Liver (tissue), 3 donors: ENCODE results near the gene SLC45A1.

Experiments
- EGR1 ChIP-seq, 2 donors: IDR thresholded peaks; 2 replicates each; pipeline ENCODE4 v1.6.1; 2016 to 2018; ENCODE audit warnings: antibody characterized with exemption in 2 of 2, low read depth in 2 of 2
- GABPA ChIP-seq, 2 donors: IDR thresholded peaks in 1 of 2; conservative IDR thresholded peaks in 1 of 2; 2 replicates each; pipeline ENCODE4 v1.6.1; 2016; ENCODE audit warnings: antibody characterized with exemption in 2 of 2, mild to moderate bottlenecking in 1 of 2, moderate library complexity in 1 of 2
- JUND ChIP-seq, 2 donors: IDR thresholded peaks; 2 replicates each; pipeline ENCODE4 v1.6.1; 2016; ENCODE audit warnings: antibody characterized with exemption in 2 of 2
- MAX ChIP-seq: IDR thresholded peaks from 2 replicates; pipeline ENCODE4 v1.6.1; 2016; ENCODE audit warnings: antibody characterized with exemption
- RAD21 ChIP-seq, 2 donors: IDR thresholded peaks; 2 replicates each; pipeline ENCODE4 v1.6.1; 2016; ENCODE audit warnings: antibody characterized with exemption in 2 of 2, mild to moderate bottlenecking in 2 of 2
- REST ChIP-seq: IDR thresholded peaks from 2 replicates; pipeline ENCODE4 v1.6.1; 2016; ENCODE audit warnings: antibody characterized with exemption, mild to moderate bottlenecking
- SP1 ChIP-seq: IDR thresholded peaks from 2 replicates; pipeline ENCODE4 v1.6.1; 2018; ENCODE audit warnings: antibody characterized with exemption, mild to moderate bottlenecking
- TAF1 ChIP-seq: conservative IDR thresholded peaks from 2 replicates; pipeline ENCODE4 v1.6.1; 2016; ENCODE audit warnings: antibody characterized with exemption, mild to moderate bottlenecking
- YY1 ChIP-seq: IDR thresholded peaks from 2 replicates; pipeline ENCODE4 v1.6.1; 2016; ENCODE audit warnings: antibody characterized with exemption, mild to moderate bottlenecking
- TF ChIP-seq, protein P1 (sequence below): fragments of 150-350 bp; IDR thresholded peaks from 2 replicates; pipeline ENCODE4 v1.5.1; 2017; ENCODE audit warnings: improper control_type of control experiment, low read depth, low read length; ENCODE audit not compliant: missing input control
- TF ChIP-seq, protein P2 (sequence below): IDR thresholded peaks from 2 replicates; pipeline ENCODE4 v1.6.1; 2016; ENCODE audit warnings: antibody characterized with exemption
- TF ChIP-seq, protein P3 (sequence below): IDR thresholded peaks from 2 replicates; pipeline ENCODE4 v1.6.1; 2016; ENCODE audit warnings: antibody characterized with exemption
- donor health status: healthy.
- donor health status: healthy.

DNA sequence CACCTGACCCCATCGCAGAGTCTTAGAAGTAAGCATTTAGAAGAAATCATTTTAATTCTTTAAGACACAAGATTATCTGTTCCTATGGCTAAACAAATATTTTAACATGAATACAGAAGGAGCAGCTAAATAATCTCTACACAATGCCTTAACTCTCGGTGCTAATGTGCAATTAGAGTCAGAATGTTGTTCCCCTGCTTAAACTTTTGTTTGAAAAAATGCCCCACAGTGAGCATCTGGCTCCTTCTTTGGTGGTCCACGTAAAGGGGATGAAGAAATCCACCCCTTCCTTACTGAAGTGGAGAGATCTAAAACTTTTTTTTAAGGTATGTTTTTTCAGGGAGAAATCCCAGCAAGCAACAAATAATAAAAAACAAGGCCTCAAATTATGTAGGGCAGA lies 55.2 kb downstream of the SLC45A1 start:
- TF ChIP-seq YY1 = no peak
- TF ChIP-seq, protein P1, sequence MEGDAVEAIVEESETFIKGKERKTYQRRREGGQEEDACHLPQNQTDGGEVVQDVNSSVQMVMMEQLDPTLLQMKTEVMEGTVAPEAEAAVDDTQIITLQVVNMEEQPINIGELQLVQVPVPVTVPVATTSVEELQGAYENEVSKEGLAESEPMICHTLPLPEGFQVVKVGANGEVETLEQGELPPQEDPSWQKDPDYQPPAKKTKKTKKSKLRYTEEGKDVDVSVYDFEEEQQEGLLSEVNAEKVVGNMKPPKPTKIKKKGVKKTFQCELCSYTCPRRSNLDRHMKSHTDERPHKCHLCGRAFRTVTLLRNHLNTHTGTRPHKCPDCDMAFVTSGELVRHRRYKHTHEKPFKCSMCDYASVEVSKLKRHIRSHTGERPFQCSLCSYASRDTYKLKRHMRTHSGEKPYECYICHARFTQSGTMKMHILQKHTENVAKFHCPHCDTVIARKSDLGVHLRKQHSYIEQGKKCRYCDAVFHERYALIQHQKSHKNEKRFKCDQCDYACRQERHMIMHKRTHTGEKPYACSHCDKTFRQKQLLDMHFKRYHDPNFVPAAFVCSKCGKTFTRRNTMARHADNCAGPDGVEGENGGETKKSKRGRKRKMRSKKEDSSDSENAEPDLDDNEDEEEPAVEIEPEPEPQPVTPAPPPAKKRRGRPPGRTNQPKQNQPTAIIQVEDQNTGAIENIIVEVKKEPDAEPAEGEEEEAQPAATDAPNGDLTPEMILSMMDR = no peak
- TF ChIP-seq, protein P2, sequence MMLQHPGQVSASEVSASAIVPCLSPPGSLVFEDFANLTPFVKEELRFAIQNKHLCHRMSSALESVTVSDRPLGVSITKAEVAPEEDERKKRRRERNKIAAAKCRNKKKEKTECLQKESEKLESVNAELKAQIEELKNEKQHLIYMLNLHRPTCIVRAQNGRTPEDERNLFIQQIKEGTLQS = no peak
- TF ChIP-seq RAD21 (IDR thresholded peaks at IDR 0.05) = no peak
- no peak for TF ChIP-seq TAF1
- TF ChIP-seq GABPA (IDR thresholded peaks at IDR 0.05 in 1 of 2, conservative IDR thresholded peaks at IDR 0.05 in 1 of 2) = no peak
- no peak for TF ChIP-seq MAX
- TF ChIP-seq, protein P3, sequence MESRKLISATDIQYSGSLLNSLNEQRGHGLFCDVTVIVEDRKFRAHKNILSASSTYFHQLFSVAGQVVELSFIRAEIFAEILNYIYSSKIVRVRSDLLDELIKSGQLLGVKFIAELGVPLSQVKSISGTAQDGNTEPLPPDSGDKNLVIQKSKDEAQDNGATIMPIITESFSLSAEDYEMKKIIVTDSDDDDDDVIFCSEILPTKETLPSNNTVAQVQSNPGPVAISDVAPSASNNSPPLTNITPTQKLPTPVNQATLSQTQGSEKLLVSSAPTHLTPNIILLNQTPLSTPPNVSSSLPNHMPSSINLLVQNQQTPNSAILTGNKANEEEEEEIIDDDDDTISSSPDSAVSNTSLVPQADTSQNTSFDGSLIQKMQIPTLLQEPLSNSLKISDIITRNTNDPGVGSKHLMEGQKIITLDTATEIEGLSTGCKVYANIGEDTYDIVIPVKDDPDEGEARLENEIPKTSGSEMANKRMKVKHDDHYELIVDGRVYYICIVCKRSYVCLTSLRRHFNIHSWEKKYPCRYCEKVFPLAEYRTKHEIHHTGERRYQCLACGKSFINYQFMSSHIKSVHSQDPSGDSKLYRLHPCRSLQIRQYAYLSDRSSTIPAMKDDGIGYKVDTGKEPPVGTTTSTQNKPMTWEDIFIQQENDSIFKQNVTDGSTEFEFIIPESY = no peak
- TF ChIP-seq REST = no peak
- TF ChIP-seq JUND (IDR thresholded peaks at IDR 0.05) = no peak
- no peak for TF ChIP-seq SP1
- TF ChIP-seq EGR1 (IDR thresholded peaks at IDR 0.05; ENCODE audit: low read depth in 2 of 2) = no peak
